Measurements from ENCODE around the gene BCAR3. TPM values are rescaled to one million over a fixed set of nuclear protein-coding genes. Genes with fewer than 3 reads are reported as not detected.
A peak's percentile ranks its signal among the peaks of the same experiment; 100 is the strongest.

BCAR3 gene
- total RNA-seq, 1 donor from 2014 or later: 25.2 TPM

DNA sequence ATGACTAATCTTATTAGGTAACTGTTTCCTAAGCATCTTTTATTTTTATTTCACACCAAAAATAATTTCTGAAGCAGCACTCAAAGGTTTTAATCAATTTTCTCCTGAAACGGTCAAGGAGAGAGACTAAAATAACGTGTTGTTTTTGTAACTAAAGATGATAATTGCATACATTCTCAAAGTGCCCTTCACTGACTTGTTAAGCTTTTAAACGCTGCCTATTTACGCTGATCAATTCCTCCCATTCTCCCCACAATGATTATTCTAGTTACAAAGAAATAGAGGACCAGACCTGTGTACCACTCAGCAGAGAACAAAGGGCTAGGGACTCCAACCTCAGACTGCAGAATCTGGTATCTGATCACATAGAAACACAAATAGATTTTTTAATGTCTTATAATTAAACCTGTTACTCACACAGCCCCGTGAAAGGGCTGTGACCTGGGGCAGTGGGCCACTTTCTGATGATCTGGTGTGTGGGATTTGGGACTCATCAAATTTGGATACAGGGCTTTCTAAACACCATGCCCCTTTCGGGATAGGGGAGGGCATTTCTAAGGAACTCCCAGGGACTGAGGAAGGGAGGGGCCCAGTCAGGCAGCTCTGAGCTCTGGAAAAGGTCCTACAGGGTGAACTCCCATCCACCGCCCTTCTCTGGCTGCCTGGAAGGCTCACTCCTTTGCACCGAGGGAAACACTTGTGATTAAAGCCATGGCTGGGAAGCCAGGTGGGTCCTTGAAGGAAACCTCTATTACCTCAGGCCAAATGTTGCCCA, 65.2 kb downstream of the BCAR3 start:
- no peak for DNase-seq (ENCODE audit: low read depth in 2 of 2)

DNA sequence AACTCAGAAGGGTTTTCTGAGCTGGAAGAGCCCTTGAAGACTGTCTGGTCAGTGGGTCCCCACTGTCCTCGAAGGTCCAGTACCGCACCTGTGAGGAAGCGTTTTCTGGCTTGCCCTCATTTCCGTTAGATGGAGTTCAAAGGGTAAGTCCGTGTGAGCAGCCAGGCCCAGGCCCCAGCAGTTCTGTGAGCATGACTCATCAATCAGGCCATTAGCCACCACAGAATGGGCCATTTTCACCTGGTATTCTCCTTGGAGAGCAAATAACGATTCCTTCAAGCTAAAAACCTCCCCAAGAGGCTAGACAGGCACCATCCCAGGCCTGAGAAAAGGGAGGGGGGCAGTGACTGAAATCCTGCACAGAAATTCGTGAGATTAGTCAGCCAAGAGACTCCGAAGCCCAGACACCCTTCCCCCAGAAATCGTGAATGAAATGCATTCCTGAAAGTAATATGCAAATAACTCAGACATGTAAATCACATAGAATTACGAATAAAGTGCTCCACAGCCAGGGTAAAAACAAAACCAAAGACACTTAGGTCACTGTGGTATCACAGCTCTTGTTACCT, 66.0 kb downstream of the BCAR3 start:
- DNase-seq (ENCODE audit: low read depth in 2 of 2): peak in 1 of 2 donors; percentile 56

DNA sequence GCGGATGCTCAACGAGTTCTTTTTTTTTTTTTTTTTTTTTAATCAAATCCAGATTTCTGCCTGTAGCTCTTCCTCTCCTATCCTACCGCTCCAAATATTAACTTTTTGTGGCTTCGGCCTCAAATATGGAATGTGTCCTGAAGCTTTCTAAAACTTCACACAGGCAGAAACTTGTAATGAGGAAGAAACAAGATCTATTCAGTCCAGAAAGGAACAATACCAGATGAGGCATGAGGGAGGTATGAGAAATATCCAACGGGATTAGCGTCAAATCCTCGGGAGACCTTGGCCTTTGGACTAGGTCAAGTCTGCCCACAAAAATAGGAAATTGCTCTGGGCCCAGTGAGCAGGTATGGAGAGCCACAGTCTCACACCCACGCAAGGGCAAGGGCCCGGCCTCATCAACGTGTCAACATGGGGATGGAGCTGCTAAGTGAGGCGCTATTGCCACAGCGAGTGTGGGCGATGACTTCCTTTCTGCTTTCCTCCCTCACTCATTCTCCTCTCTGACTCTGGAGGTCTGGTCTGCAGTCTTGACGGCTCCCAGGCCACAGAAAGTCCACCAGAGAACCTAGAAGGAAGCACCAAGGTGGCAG, 66.6 kb downstream of the BCAR3 start:
- no peak for DNase-seq (ENCODE audit: low read depth in 2 of 2)

DNA sequence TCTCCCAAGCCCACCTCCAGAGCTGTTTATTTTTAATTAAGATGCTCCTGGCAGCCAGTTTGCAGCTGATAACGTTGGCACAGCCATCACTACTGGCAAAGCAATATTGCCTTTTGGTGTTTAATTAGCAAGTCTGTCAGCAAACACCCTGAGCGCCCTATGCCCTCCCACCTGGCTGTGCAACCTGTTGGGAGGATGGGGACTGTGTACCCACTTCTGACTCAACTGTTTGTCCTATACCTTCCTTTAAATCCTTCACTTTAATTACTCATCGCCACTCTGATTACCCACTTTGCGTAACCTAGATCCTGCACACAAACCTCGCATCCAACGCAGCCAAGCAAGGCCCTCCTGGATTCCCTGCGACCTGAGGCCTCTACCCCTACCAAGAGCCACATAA, 67.1 kb downstream of the BCAR3 start:
- no peak for DNase-seq (ENCODE audit: low read depth in 2 of 2)

DNA sequence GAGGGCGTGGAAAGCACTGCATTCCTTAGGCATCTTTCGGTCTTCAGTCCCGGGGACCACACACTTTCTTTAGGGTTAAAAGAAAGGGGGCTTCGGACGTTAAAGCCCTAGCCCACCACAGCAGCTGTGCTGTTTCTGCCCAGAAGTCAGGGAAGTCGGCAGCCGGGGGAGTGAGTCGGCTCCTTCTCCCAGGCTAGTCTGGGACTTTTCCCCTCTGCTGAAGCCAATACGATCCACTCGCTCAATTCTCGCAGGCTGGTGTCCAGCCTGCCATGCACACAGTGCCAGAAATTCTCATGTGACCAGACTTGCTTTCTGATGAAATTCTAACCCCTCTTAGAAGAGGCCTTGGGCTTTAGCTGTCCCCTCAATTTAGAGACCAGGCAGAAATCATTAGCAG, 67.7 kb downstream of the BCAR3 start:
- no peak for DNase-seq (ENCODE audit: low read depth in 2 of 2)

DNA sequence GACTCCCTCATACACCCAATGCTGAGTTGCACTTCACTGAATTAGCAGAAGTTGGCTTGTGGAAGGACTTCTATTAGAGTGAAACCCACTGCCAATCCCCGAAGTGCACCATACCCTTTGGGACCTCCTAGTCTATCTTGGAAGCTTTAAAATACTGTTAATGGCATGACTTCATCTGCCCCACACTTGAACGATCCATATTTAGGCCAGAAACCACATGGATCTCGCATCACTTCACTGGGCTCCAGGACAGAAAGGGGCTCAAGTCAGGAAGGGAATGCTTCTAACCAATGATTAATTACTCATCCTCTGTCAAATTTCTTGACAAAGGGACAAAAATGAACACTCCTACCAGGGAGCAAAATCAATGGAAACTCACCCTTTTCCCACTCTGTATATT, 69.1 kb downstream of the BCAR3 start:
- no peak for DNase-seq (ENCODE audit: low read depth in 2 of 2)

DNA sequence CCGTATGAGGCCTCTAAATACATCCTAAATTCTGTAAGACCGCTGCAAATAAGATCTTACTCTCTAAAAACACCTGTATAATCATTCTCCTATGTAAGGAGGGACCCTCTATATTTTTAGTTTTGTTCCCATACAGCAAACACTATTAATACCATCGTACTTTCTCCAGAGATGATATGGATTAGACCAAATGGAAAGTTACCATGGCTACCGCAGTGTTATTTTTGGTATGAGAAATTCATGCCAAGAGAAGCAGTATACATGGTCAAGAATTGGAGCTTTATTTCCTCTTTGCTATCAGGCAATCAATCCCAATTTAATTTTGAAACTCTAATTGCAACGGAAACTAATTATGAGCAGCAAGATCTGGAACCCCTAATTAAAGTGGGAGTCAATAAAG, 70.0 kb downstream of the BCAR3 start:
- DNase-seq (ENCODE audit: low read depth in 2 of 2): peak in 1 of 2 donors; percentile 20

DNA sequence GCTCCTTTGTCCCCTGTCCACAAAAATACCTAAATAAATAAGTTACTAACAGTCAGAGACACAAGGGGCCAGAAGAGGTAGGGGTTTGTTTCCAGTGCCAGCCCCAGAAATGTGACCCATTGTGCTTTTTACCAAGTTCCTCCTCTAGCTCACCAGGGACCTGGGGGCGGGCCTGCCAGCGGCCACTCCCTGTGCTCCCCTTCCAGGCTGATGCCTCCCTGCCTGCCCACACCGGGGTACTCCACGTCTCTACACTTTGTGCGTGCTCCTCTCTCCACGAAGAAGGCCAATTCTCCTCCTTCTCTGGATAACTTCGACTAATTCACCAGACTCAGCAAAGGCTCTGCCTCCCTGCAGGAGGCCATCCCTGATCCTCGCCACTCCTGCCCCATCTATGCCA, 72.1 kb downstream of the BCAR3 start:
- no peak for DNase-seq (ENCODE audit: low read depth in 2 of 2)

DNA sequence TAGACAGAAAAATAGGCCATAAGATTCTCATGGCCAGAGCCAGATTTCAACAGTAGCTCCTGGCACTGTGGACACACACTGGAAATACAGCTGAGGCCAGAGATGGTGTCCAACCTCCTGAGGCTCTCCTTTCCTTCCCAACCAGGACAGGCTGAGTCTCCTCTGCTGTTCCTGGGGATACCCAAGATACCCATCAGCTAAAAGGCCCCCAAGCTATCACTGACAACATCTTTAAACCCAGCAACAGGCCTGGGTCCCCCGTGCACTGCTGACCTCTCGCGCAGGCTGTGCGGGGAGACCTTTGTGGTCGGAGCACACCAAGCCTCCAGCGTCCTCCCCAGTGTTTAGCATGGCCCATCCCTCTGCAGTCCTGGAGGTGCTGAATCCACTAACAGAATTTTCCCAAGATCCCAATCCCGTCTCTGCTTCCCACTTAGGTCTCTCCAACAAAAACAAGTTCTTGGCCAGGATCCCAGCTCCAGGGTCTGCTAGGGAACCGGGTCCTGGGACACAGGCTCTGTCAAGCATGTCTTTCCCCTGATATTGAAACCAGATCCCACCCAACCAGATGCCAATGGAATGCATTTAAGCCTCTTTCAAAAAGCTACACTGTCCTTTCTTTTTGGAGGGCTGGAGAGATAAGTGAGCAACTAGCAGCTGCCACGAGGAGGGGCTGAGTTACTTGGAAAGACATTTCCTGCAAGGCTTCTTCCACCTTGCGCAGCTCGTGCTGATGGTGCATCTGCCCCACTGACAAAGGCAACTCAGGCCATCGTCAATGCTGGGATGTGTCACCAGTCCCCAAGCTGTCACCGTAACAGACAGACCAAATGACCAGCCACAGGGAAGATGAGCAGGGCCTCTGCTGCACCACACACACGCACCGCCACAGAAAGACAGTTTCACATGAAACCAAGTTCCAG, 73.2 kb downstream of the BCAR3 start:
- peak in 1 of 2 donors; percentile 86 for DNase-seq (ENCODE audit: low read depth in 2 of 2)

DNA sequence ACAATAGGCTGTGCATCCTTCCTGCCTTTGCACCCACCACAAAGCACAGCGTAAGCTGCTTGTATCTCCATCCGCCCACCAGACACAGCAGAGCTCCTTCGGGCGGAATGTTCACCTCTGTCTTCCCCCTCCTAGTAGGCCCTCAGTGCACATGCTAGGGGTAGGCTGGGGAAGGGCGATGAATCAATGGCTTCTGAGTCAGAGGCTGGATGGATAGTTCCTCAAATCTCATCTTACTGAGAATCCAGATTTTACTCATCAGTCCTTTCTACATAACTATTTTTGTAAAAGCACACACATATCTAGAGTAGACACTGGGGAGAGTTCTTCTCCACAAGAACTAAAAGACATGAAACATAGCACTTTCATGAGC, 73.8 kb downstream of the BCAR3 start:
- no peak for DNase-seq (ENCODE audit: low read depth in 2 of 2)

DNA sequence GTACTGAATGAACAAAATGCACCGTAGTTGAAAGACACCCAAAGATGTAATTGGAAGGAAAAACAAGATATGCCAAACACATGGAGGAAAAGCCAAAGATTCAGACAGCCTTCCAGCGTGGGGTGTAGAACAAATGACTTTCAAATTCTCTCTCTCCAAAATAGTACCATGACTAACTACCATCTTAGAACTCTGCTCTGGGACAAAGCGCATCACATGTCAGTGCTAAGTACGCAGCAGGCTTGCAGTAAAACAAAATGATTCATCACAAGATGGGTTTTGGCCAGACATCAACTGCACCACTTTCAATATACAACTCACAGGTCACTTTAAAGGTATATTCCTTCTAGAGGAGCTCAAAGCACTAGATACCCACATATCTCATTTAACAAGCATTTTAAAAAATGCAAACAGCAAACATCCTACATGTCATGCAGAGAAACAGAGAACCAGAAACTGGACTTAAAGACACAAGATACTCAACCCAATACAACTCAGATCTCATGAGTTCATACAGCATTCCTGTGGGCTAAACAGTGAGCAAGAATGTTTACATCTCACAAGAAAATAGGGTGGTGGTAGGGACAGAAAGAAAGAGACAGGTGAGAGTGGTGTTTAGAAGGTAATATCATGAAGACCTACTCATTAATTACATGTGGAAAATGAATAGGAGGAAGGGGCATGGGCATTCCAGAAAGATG, 75.7 kb downstream of the BCAR3 start:
- DNase-seq (ENCODE audit: low read depth in 2 of 2): peak in 1 of 2 donors; percentile 83

DNA sequence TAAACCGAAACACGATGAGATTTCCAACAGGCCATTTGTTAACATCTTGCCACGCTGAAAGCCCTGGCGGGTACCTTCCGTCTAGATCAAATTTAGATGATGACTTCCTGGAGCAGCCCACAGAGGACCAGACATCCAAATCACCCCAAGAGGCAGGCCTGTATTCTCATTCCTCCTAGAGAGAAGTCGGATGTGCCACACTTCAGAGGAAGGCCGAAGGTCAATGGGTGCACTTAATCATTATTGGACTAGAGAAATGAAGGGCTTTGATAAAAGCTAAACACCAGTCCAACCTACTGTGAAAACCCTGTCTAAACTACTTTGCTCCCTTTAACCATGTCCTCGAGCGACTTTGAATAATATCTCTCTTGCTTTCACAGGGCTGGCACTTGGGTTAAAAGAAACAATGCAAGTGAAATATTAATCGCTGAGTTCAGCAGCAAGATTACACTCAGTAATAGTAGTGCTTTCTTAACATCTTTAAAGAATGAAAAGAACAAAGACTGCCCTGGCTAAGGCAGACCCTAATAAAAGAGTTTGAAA, 76.5 kb downstream of the BCAR3 start:
- no peak for DNase-seq (ENCODE audit: low read depth in 2 of 2)

DNA sequence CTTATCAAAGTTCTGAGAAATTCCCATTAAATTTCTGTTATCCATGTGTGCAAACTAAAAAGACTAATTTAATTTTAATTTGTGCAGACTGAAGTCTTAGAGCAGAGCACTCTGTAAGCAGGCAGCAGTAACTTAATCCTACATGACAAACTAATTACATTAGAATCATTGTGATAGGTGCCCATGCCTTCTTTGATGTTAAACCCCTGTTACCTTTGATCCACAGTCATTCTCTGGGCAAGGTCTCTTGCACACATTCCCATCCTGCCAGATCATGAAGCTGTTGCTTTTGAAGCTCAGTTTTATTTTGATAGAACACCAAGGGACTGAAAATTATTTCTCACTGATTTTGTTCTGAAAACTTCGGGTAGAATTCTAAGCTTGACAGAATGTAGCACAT, 77.2 kb downstream of the BCAR3 start:
- DNase-seq (ENCODE audit: low read depth in 2 of 2): no peak

DNA sequence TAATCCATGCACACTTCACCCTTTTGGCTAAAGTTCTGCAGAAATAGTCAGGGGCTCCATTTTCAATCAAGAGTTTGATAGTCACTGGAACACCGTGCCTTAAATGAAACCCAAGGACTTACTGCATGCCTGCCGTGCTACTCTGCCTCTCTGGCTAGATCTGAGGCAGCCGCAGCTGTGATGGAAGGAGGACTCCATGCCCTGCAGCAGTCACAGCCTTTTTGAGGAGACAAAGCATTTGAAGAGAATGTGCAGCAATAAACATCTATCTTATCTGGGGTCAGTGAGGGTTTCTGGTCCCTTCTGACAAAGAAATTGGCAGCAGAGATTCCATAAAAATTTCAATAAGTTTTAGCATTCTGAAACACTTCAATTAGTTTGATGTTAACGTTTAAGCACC, 78.0 kb downstream of the BCAR3 start:
- DNase-seq (ENCODE audit: low read depth in 2 of 2): no peak

DNA sequence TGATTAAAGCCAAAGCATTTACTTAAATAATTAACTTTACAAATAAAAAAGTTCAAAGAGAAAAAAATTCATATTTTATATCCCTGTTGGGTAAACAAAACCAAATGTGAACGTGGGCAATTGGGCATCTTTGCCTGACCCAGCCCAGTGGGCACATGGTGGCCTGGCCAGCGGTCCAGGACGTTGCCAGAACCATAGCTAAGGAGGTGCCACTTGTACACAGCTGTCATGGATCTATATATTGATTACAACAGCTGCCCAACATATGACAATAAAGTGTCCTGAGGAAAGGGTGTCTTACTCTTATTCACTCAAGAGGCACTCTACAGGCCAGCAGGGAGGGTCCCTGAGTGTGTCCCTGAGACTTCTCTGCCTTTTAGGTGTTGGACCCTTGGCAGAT, 78.5 kb downstream of the BCAR3 start:
- DNase-seq (ENCODE audit: low read depth in 2 of 2): no peak

DNA sequence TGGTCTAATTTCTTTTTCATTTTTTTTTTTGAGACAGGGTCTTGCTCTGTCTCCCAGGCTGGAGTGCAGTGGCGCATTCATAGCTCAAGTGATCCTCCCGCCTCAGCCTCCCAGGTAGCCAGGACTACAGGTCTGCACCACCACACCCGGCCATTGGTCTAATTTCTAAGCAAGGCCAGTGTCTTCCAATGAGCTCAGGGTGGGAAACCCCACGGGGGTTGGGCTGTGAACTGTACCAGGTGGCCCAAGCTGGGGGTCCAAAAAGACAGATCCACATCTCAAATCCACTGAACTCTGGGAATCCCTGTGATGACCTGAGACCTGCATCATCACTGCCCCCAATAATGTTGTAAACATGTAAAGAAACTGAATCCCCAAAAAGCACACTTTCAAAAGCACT, 79.5 kb downstream of the BCAR3 start:
- DNase-seq (ENCODE audit: low read depth in 2 of 2): no peak

DNA sequence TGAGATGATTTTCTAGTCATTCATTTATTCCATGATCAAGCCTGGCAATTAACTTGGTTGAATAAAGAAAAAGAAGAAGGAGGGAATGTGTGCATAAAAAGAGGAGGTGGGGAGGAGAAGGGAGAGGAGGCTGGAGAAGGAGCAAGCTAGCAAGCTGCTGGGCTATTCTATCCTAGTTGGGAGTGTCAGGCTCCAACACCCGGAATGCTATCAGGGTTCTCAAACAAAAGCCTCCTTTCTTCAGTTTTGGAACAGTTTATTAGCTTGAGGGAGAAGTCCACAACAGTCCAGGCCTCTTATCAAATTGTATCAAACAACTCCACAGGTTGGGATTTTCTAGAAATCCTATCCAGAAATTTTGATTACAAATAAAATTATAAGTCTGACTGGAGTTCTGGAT, 80.0 kb downstream of the BCAR3 start:
- no peak for DNase-seq (ENCODE audit: low read depth in 2 of 2)

DNA sequence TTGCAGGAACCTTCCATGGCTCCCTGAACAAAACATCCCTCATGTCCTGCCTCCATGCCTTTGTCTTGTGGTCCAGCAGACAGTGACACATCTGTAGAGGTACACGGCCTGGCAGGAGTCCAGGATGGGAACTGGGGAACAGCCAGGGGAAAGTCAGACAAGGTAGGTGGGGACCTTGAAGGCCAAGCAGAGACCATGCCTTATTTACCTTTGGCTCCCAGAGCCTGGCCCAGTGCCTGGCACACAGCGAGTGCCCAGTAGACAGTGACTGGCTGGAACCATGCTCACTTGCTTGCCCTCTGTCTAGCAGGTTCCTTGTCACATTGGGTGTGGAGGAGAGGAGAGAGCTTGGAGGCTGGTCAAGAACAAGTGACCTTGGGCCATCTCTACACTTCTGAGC, 81.0 kb downstream of the BCAR3 start:
- DNase-seq (ENCODE audit: low read depth in 2 of 2): no peak

DNA sequence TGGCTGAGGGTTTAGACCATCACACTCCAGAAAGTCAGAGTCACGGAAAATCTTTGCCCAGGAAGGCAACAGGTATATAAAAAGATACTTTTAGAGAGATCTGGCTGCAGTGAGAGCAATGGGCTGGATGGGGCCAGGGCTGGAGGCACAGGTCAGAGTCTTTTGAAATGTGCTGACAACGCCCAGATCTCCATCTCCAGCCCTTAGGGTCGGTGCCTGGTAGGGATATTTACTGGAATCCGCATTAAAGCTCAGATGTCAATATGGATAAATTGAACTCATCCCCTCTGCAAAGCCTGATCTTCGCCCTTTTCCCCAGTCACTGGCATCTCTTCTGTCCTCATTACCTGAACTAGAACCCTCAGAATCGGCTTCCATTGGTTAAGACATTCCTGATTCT, 82.2 kb downstream of the BCAR3 start:
- DNase-seq (ENCODE audit: low read depth in 2 of 2): no peak

DNA sequence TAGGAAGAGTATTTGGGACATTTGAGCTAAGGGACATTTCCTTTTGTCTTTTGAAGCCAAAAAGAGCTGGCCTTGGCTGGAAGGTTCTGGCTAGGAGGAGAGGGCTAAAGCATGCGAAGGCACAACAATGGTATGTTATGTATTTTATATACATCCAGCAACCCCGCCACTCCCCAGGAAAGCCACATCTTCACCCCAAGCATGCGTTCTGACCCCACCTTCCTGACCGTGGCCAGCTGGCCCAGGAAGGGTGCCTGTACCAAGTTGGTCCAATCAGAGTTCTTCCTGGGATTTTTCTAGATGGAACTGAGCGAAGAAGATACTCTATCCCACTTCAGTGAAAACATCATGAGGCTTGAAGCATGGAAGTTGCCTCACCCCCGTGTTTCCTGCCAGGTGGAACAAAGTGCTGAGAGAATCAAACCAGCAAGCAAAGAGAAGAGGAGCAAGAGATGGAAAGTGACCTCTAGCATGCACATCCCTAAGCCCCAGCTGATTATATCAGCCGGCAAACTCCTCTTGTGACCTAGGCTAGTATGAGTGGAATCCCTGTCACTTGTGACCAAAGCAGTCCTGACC, 82.7 kb downstream of the BCAR3 start:
- peak in 1 of 2 donors; percentile 16 for DNase-seq (ENCODE audit: low read depth in 2 of 2)

DNA sequence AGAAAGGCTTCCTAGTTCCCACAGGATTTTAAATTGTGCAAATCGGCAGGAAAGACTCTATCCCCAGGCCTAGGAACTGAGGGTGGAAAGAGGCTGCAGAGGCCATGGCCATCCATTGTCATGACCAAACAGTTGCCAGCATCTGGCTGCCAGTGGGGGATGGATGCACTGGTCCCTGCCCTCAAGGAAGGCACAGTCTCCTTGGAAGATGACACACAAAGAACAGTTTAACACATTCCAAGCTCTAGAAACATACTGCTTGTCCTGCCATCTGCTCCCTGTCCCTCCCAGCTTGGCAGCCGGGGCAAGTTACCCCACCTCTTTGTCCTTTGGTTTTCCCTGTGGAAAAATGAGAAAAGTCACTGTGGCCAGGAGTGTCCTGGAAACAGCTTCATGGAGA, 83.2 kb downstream of the BCAR3 start:
- DNase-seq (ENCODE audit: low read depth in 2 of 2): no peak
